Right atrium auricular region (tissue), 2 donors: ENCODE measurements around the gene NRG3. TPM values are rescaled to one million over a fixed set of nuclear protein-coding genes. Genes with fewer than 3 reads are reported as not detected.

ENCODE experiments used
- DNase-seq: peaks from one replicate; pipeline ENCODE4 v3.0.0-alpha.2; 2019; ENCODE audit warnings: low spot score
- H3K27ac ChIP-seq, 2 donors: fragments of 200-600 bp; sonication (generic); 1 replicate in 1 of 2; 2 replicates in 1 of 2; pipeline ENCODE4 v1.5.1; 2016 to 2019
- H3K27me3 ChIP-seq, 2 donors: fragments of 200-600 bp; sonication (generic); one replicate each; pipeline versions ENCODE4 v1.5.1 to v1.6.0; 2017 to 2019
- H3K36me3 ChIP-seq: fragments of 200-600 bp; sonication (generic); one replicate; pipeline ENCODE4 v1.5.1; 2016
- H3K4me1 ChIP-seq, 2 donors: fragments of 200-600 bp; sonication (generic); one replicate each; pipeline versions ENCODE4 v1.5.1 to v1.6.0; 2017 to 2019
- H3K4me3 ChIP-seq, 2 donors: fragments of 200-600 bp; sonication (generic); 1 replicate in 1 of 2; 2 replicates in 1 of 2; pipeline ENCODE4 v1.5.1; 2017 to 2019; ENCODE audit warnings: mild to moderate bottlenecking in 1 of 2, moderate library complexity in 1 of 2
- H3K9me3 ChIP-seq, 2 donors: fragments of 200-600 bp; sonication (generic); one replicate each; pipeline ENCODE4 v1.5.1; 2019
- CTCF ChIP-seq, 2 donors: fragments of 200-600 bp; sonication (generic); IDR thresholded peaks; one replicate each; pipeline ENCODE4 v1.5.1; 2019; ENCODE audit warnings: antibody characterized with exemption in 2 of 2
- total RNA-seq, 2 donors: library from RNA; depleted of rRNA; stranded (reverse); fragments of >200 nt; gene quantifications; one replicate each; pipeline ENCODE4 v1.1.0, GENCODE V29; 2016

NRG3 gene
- total RNA-seq, 2 donors from 2014 or later: 0.70 to 1.4 TPM

DNA sequence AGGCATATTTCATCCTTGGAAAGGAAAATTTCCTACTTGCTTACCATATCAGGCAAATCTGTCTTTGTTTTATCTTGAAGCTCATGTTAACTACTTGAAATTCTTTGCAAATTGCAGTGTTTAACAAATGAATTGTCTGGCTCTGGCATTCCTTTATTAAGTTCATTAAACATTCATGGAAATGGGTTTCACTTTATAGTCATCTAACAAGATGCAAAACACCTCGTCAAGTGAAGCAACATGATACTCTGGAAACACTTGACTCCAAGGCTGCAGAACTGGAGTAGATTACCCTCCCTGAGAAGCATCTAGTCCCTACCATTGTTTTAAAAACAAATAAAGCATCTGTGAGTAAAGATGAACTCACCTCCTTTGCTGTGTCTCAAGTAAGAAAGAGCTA lies 1086.9 kb downstream of the NRG3 start:
- Histone ChIP-seq H3K36me3 (no peaks in the 10 kb centered on the region), H3K9me3 (no peaks in the 10 kb centered on the region), H3K4me3 (no peak overlapping the region), H3K4me1 (no peaks in the 10 kb centered on the region), H3K27ac (no peak overlapping the region), H3K27me3 (no peaks in the 10 kb centered on the region)
- no peak for DNase-seq
- no peak for TF ChIP-seq CTCF (IDR thresholded peaks at IDR 0.05)

DNA sequence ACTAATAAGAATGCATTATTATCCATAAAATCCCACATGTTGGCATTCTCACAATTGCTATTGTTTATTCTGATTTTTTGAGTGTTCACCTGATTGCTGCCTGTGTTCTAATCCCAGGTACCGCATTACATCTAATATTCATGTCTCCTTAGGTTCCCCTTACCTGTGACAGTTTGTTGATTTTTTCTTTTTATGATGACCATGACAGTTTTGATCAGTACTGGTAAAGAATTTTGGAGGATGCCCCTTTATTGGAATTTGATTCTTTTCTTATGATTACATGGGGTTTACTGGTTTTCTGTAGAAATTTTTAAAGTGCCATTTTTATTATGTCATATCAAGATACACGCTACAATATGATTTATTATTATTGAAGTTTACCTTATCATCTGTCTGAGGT lies 1091.1 kb downstream of the NRG3 start:
- Histone ChIP-seq H3K4me3 (no peak overlapping the region), H3K9me3 (no peaks in the 10 kb centered on the region), H3K27me3 (no peaks in the 10 kb centered on the region), H3K4me1 (no peaks in the 10 kb centered on the region), H3K27ac (no peak overlapping the region), H3K36me3 (no peaks in the 10 kb centered on the region)
- no peak for TF ChIP-seq CTCF (IDR thresholded peaks at IDR 0.05)
- no peak for DNase-seq

GRCh38 chr10:82968533-82968932 lies 1093.5 kb downstream of the NRG3 start:
- Histone ChIP-seq H3K4me3 (no peak overlapping the region), H3K27ac (no peak overlapping the region), H3K27me3 (no peaks in the 10 kb centered on the region), H3K36me3 (no peaks in the 10 kb centered on the region), H3K9me3 (no peaks in the 10 kb centered on the region), H3K4me1 (no peaks in the 10 kb centered on the region)
- no peak for TF ChIP-seq CTCF (IDR thresholded peaks at IDR 0.05)
- no peak for DNase-seq

GRCh38 chr10:82969405-82969804 lies 1094.4 kb downstream of the NRG3 start:
- TF ChIP-seq CTCF (IDR thresholded peaks at IDR 0.05): no peak
- Histone ChIP-seq H3K36me3 (no peaks in the 10 kb centered on the region), H3K4me1 (no peaks in the 10 kb centered on the region), H3K9me3 (no peaks in the 10 kb centered on the region), H3K4me3 (no peak overlapping the region), H3K27me3 (no peaks in the 10 kb centered on the region), H3K27ac (no peak overlapping the region)
- no peak for DNase-seq

DNA sequence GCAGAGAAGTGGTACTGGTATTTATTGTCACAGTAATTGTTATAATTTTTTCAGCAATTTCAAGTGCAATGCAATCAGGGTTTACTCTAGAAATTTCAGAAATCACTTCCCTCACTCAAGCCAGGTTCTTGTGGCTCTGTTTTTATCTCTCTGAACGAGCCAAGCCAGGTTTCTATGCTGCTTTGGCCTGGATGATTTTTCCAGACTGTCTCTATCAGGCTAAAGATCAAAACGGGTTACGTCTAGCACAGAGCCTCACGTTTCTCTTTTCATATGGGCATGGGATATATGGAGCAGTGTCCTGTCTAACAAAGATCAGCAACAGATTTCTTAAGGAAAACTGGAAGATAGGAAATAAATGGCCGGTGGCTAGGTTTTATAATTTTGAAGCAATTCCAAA lies 1105.3 kb downstream of the NRG3 start:
- Histone ChIP-seq H3K27me3 (no peaks in the 10 kb centered on the region), H3K4me3 (no peak overlapping the region), H3K4me1 (no peaks in the 10 kb centered on the region), H3K9me3 (no peaks in the 10 kb centered on the region), H3K36me3 (no peaks in the 10 kb centered on the region), H3K27ac (no peak overlapping the region)
- no peak for TF ChIP-seq CTCF (IDR thresholded peaks at IDR 0.05)
- no peak for DNase-seq

DNA sequence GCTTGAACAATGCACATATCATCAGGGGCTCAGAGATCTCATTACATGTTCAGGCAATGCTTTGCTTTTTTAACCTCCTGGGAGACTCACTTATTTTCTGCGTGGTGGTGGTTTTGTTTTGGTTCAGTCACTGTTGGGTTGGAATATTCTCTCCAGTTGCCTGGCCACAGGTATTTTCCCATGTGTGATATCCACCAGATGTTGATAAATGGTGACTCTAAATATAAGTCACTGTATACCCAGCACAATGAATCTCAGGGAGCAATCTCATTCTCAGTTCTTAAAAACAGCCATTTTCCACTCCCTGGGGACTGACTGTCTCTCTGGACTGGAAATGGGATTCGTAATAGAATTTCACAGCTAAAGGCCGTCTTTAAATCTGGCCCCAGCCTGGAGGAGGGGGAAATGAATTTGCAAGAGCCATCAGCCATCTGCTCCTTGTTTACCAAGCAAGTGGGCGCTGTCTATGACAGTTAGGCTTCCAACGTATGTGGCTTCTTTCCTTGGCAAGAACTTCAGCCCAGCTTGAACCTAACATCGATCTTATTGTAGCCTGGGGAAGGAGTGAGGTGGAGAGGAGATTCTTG lies 1106.2 kb downstream of the NRG3 start:
- TF ChIP-seq CTCF (IDR thresholded peaks at IDR 0.05): no peak
- Histone ChIP-seq H3K4me1 (no peaks in the 10 kb centered on the region), H3K27ac (no peak overlapping the region)

More for the DNA sequence above, 1106.2 kb downstream of the NRG3 start:
- no peak overlapping the region for H3K4me3 ChIP-seq
- no peaks in the 10 kb centered on the region for H3K36me3 ChIP-seq
- H3K9me3 ChIP-seq: no peaks in the 10 kb centered on the region
- no peak for DNase-seq
- H3K27me3 ChIP-seq: no peaks in the 10 kb centered on the region
